Kidney (tissue), 14 donors: ENCODE data around the gene SFXN5. TPM values are rescaled to one million over a fixed set of nuclear protein-coding genes. Genes with fewer than 3 reads are reported as not detected.
A peak's percentile ranks its signal among the peaks of the same experiment; 100 is the strongest.

Source experiments
- DNase-seq, 5 donors: peaks; one replicate each; pipeline ENCODE4 v3.0.0-alpha.2; 2013 to 2020
- FAIRE-seq: peaks from 2 replicates; lab custom pipeline; 2012; peaks lifted over from hg19 to GRCh38; lab: Jason Lieb, UNC
- H3K27ac ChIP-seq, 2 donors: one replicate each; pipeline ENCODE4 v1.7.0; 2013; ENCODE audit warnings: low read depth in 2 of 2, low read length in 2 of 2, inconsistent platforms in 1 of 2
- H3K27me3 ChIP-seq: one replicate; pipeline ENCODE4 v1.7.1; 2013; ENCODE audit warnings: low read length, inconsistent platforms; ENCODE audit not compliant: control insufficient read depth, insufficient read depth
- H3K36me3 ChIP-seq, 3 donors: one replicate each; pipeline versions ENCODE4 v1.7.0 to v1.7.1; 2013; ENCODE audit warnings: low read length in 3 of 3, control low read depth in 1 of 3, inconsistent platforms in 1 of 3; ENCODE audit not compliant: insufficient read depth in 3 of 3, control insufficient read depth in 2 of 3
- H3K4me1 ChIP-seq, 3 donors: one replicate each; pipeline versions ENCODE4 v1.7.0 to v1.7.1; 2013; ENCODE audit warnings: low read length in 3 of 3, inconsistent platforms in 1 of 3, low read depth in 1 of 3; ENCODE audit not compliant: control insufficient read depth in 2 of 3, insufficient read depth in 2 of 3
- H3K4me3 ChIP-seq, 3 donors: one replicate each; pipeline versions ENCODE4 v1.7.0 to v1.8.1; 2013; ENCODE audit warnings: low read length in 3 of 3, control low read depth in 1 of 3, inconsistent platforms in 1 of 3
- H3K9ac ChIP-seq, 3 donors: one replicate each; pipeline versions ENCODE4 v1.7.0 to v1.7.1; 2013; ENCODE audit warnings: low read length in 3 of 3, control low read depth in 1 of 3, inconsistent platforms in 1 of 3
- H3K9me3 ChIP-seq, 3 donors: one replicate each; pipeline versions ENCODE4 v1.7.0 to v1.7.1; 2013; ENCODE audit warnings: low read length in 3 of 3, control low read depth in 1 of 3, inconsistent platforms in 1 of 3; ENCODE audit not compliant: control insufficient read depth in 2 of 3, insufficient read depth in 1 of 3
- intact Hi-C: fragments of 100-400 bp; cut with DNase I; formaldehyde crosslinking; loops from one replicate; pipeline ENCODE4 v1.11.1; 2022
- polyA plus RNA-seq: library from polyadenylated mRNA; stranded (reverse); fragments of 350-450 nt; fragmentation: Illumina TruSeq; extraction: RNeasy Lipid Tissue Mini Kit (QIAGEN cat#74804); gene quantifications from one replicate; pipeline ENCODE4 v1.2.3, GENCODE V29; 2014; ENCODE audit warnings: low read depth, low replicate concordance; ENCODE audit not compliant: insufficient read depth
- total RNA-seq: library from RNA; stranded (reverse); fragmentation: NEBNext Ultra II Directional; extraction: Animal tissue kit (Norgen Biotek cat#: 25700); gene quantifications from one replicate; pipeline ENCODE4 v1.2.1, GENCODE V29; 2021
- TF ChIP-seq, protein P1 (sequence below): IDR thresholded peaks from 3 replicates; pipeline ENCODE4 v1.5.1; 2012; ENCODE audit warnings: mild to moderate bottlenecking, moderate library complexity, borderline replicate concordance; ENCODE audit not compliant: insufficient read depth; ENCODE audit errors: extremely low read depth
- donor health status: control.
- donor health status: control.
- donor health status: control.
- donor health status: control.
- donor health status: control.
- donor health status: DM: yes; HTN: yes; CAD: no.
- donor health status: Normal renal cell carcinoma (clear cell type).

The SFXN5 gene
- total and polyA plus RNA-seq, 2 donors from 2014 or later = 21.4 to 35.9 TPM

GRCh38 chr2:72952110-72952823, 119.2 kb downstream of the SFXN5 start:
- H3K4me1 ChIP-seq = peaks cover 0 to 4% (median 0%) of the 10 kb centered on the region in 3 donors
- FAIRE-seq (no peak), DNase-seq (peak in 1 of 5 donors; percentile 28)
- no peaks in the 10 kb centered on the region for H3K27me3 ChIP-seq
- H3K27ac ChIP-seq = no peak overlapping the region
- no peak overlapping the region for H3K9ac ChIP-seq
- no peaks in the 10 kb centered on the region for H3K9me3 ChIP-seq
- H3K4me3 ChIP-seq = no peak overlapping the region
- TF ChIP-seq, protein P1, sequence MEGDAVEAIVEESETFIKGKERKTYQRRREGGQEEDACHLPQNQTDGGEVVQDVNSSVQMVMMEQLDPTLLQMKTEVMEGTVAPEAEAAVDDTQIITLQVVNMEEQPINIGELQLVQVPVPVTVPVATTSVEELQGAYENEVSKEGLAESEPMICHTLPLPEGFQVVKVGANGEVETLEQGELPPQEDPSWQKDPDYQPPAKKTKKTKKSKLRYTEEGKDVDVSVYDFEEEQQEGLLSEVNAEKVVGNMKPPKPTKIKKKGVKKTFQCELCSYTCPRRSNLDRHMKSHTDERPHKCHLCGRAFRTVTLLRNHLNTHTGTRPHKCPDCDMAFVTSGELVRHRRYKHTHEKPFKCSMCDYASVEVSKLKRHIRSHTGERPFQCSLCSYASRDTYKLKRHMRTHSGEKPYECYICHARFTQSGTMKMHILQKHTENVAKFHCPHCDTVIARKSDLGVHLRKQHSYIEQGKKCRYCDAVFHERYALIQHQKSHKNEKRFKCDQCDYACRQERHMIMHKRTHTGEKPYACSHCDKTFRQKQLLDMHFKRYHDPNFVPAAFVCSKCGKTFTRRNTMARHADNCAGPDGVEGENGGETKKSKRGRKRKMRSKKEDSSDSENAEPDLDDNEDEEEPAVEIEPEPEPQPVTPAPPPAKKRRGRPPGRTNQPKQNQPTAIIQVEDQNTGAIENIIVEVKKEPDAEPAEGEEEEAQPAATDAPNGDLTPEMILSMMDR = no peak
- intact Hi-C loops = no loop called here
- H3K36me3 ChIP-seq = no peaks in the 10 kb centered on the region

- DNase-seq = peak in 4 of 5 donors; percentile 35 to 69 (median 58)
- FAIRE-seq = no peak
- no peak overlapping the region for H3K4me3 ChIP-seq
- no peaks in the 10 kb centered on the region for H3K27me3 ChIP-seq
- no peaks in the 10 kb centered on the region for H3K36me3 ChIP-seq
- TF ChIP-seq, protein P1 = no peak
- H3K9ac ChIP-seq = no peak overlapping the region
- peaks cover 0 to 4% (median 0%) of the 10 kb centered on the region in 3 donors for H3K4me1 ChIP-seq
- no peaks in the 10 kb centered on the region for H3K9me3 ChIP-seq
- H3K27ac ChIP-seq = no peak overlapping the region
- intact Hi-C loops = no loop called here
These were observed 120.0 kb downstream of the SFXN5 start for GRCh38 chr2:72951303-72952095.

- intact Hi-C loops = no loop called here
- peak in 1 of 5 donors; percentile 53 for DNase-seq
These were observed 120.8 kb downstream of the SFXN5 start for GRCh38 chr2:72950558-72951255.

More at GRCh38 chr2:72950558-72951255, 120.8 kb downstream of the SFXN5 start:
- H3K9ac ChIP-seq = no peak overlapping the region
- no peak for FAIRE-seq
- H3K27me3 ChIP-seq = no peaks in the 10 kb centered on the region
- H3K9me3 ChIP-seq = no peaks in the 10 kb centered on the region
- TF ChIP-seq, protein P1 = no peak
- no peak overlapping the region for H3K4me3 ChIP-seq
- H3K36me3 ChIP-seq = no peaks in the 10 kb centered on the region
- peaks cover 0 to 2% (median 0%) of the 10 kb centered on the region in 3 donors for H3K4me1 ChIP-seq
- no peak overlapping the region for H3K27ac ChIP-seq
